ENCODE results near the gene OGT.

- TF ChIP-seq CTCF (IDR thresholded peaks at IDR 0.05; ENCODE audit: poor library complexity) (no peak), EZH2phosphoT487 (IDR thresholded peaks at IDR 0.05; ENCODE audit: low read depth, severe bottlenecking, unreplicated experiment) (no peak)
Measured at GRCh38 chrX:71573590-71573989, 40.7 kb downstream of the OGT start.
